HFFc6 (cell line): Measurements from ENCODE around the gene EVI5L. TPM values are rescaled to one million over a fixed set of nuclear protein-coding genes. Genes with fewer than 3 reads are reported as not detected.
"Not testable (repeated sequence)": the region's sequence is repeated elsewhere in the genome, so short reads cannot be mapped to it uniquely, and the experiment has no call there.

ENCODE experiments used
- DNase-seq: peaks from one replicate; pipeline ENCODE4 v3.0.0-alpha.2; 2018
- H3K27ac Mint-ChIP-seq: 2 replicates; pipeline ENCODE4 v1.8.0; 2020; ENCODE audit warnings: mild to moderate bottlenecking, mixed read lengths
- H3K27me3 Mint-ChIP-seq: 2 replicates; pipeline ENCODE4 v1.8.0; 2021; ENCODE audit warnings: mild to moderate bottlenecking, moderate library complexity, mixed read lengths; ENCODE audit not compliant: insufficient read depth
- H3K36me3 Mint-ChIP-seq: 2 replicates; pipeline ENCODE4 v1.8.0; 2021; ENCODE audit warnings: low read depth, mixed read lengths
- H3K4me1 Mint-ChIP-seq: 2 replicates; pipeline ENCODE4 v1.8.0; 2020; ENCODE audit warnings: low read depth, mixed read lengths
- H3K4me3 Mint-ChIP-seq: 2 replicates; pipeline ENCODE4 v1.8.0; 2020; ENCODE audit warnings: mild to moderate bottlenecking, moderate library complexity, mixed read lengths
- H3K9me3 Mint-ChIP-seq: 2 replicates; pipeline ENCODE4 v1.8.0; 2020; ENCODE audit warnings: mild to moderate bottlenecking, mixed read lengths
- total RNA-seq, 6 experiments: library from RNA; stranded (reverse); fragmentation: NEBNext Ultra II Directional; extraction: Animal tissue kit (Norgen Biotek cat#: 25700); gene quantifications; 2 replicates in 1 of 6; 3 replicates in 5 of 6; pipeline ENCODE4 v1.2.3, GENCODE V29; 2021
- TF ChIP-seq, protein P1 (sequence below): fragments of 200-600 bp; sonication (generic); IDR thresholded peaks from 2 replicates; pipeline ENCODE4 v1.5.0; 2021; ENCODE audit warnings: antibody characterized with exemption, mild to moderate bottlenecking

EVI5L gene
- total RNA-seq, 6 experiments from 2014 or later = 26.4 to 33.0 (median 27.7) TPM

DNA sequence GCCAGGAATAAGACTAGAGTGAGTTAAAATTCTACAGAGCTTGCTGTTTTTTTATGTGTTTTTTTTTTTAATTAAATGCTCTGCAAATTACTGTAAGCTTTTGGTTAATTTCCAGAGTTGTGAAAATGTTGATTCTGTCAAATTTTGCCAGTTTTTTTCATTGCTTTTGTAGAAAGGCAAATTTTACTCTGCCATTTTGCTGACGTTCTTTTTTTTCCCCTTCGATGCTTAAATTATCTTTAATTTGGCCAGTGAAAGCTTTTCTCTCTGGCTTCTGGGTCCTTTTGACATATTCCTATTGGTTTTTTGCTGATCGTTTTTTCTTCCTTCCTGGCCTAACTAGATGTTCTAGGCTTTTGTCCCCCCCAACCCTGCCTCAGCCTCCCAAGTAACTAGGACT lies 23.8 kb upstream of the EVI5L start:
- H3K4me3 Mint-ChIP-seq = no peak overlapping the region
- H3K9me3 Mint-ChIP-seq = peaks cover 7% of the 10 kb centered on the region
- H3K36me3 Mint-ChIP-seq = no peaks in the 10 kb centered on the region
- peaks cover 12% of the 10 kb centered on the region for H3K27me3 Mint-ChIP-seq
- H3K27ac Mint-ChIP-seq = no peak overlapping the region
- TF ChIP-seq, protein P1, sequence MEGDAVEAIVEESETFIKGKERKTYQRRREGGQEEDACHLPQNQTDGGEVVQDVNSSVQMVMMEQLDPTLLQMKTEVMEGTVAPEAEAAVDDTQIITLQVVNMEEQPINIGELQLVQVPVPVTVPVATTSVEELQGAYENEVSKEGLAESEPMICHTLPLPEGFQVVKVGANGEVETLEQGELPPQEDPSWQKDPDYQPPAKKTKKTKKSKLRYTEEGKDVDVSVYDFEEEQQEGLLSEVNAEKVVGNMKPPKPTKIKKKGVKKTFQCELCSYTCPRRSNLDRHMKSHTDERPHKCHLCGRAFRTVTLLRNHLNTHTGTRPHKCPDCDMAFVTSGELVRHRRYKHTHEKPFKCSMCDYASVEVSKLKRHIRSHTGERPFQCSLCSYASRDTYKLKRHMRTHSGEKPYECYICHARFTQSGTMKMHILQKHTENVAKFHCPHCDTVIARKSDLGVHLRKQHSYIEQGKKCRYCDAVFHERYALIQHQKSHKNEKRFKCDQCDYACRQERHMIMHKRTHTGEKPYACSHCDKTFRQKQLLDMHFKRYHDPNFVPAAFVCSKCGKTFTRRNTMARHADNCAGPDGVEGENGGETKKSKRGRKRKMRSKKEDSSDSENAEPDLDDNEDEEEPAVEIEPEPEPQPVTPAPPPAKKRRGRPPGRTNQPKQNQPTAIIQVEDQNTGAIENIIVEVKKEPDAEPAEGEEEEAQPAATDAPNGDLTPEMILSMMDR = no peak
- H3K4me1 Mint-ChIP-seq = peaks cover 7% of the 10 kb centered on the region
- DNase-seq = no peak

DNA sequence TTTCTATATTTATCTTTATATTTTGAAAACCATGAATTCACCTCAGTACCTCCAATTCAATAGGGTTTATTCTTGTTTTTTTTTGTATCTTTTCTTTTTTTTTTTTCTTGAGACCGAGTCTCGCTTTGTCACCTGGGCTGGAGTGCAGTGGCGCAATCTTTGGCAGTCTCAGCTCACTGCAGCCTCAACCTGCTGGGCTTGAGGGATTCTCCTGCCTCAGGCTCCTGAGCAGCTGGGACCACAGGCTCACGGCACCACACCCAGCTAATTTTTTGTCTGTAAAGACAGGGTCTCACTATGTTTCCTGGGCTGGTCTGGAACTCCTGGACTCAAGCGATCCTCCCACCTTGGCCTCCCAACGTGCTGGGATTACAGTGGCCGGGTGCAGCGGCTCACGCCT lies 23.1 kb upstream of the EVI5L start:
- Mint-ChIP-seq H3K4me1 (peaks cover 7% of the 10 kb centered on the region), H3K27ac (no peak overlapping the region), H3K36me3 (no peaks in the 10 kb centered on the region), H3K27me3 (peaks cover 9% of the 10 kb centered on the region), H3K9me3 (peaks cover 13% of the 10 kb centered on the region), H3K4me3 (no peak overlapping the region)
- TF ChIP-seq, protein P1 = no peak
- no peak for DNase-seq

DNA sequence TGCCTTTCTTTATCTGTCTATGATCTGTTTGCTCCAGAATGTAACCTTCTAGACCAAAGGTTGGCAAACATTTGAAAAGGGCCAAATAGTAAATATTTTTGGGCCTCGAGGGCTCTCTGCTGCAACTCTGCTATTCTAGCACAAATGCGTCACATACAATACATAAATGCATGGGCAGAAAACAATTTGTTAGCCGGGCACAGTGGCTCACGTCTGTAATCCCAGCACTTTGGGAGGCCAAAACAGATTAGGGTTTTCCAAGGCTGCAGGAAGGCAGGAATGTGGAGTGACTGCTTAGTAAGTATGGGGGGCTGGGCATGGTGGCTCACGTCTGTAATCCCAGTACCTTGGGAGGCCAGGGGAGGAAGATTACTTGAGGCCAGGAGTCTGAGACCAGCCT lies 21.9 kb upstream of the EVI5L start:
- no peak overlapping the region for H3K4me3 Mint-ChIP-seq
- peaks cover 6% of the 10 kb centered on the region for H3K27me3 Mint-ChIP-seq
- TF ChIP-seq, protein P1 = no peak
- no peak overlapping the region for H3K27ac Mint-ChIP-seq
- no peaks in the 10 kb centered on the region for H3K36me3 Mint-ChIP-seq
- DNase-seq = no peak
- H3K9me3 Mint-ChIP-seq = peaks cover 15% of the 10 kb centered on the region
- H3K4me1 Mint-ChIP-seq = peaks cover 7% of the 10 kb centered on the region

DNA sequence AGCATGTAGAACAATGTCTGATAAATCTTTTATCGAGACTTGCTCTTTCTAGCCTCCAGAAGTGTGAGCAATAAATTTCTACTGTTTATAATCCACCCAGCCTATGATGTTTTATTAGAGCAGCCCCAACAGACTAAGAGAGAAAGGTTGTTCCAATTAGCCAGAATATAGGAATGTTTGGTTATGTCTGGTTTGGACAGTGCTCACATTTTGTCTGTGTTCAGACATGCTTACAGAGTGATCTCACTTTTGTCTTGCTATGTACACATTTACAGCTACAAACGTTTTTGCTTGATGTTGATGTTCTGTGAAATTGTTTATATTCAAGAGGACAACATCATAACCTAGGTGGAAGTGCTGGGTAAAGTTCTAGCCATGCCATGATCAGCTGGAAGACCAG lies 18.0 kb upstream of the EVI5L start:
- H3K4me1 Mint-ChIP-seq = peaks cover 7% of the 10 kb centered on the region
- no peaks in the 10 kb centered on the region for H3K36me3 Mint-ChIP-seq
- TF ChIP-seq, protein P1 = no peak
- no peak overlapping the region for H3K27ac Mint-ChIP-seq
- DNase-seq = no peak
- H3K9me3 Mint-ChIP-seq = peaks cover 19% of the 10 kb centered on the region
- peaks cover 6% of the 10 kb centered on the region for H3K27me3 Mint-ChIP-seq
- H3K4me3 Mint-ChIP-seq = no peak overlapping the region

DNA sequence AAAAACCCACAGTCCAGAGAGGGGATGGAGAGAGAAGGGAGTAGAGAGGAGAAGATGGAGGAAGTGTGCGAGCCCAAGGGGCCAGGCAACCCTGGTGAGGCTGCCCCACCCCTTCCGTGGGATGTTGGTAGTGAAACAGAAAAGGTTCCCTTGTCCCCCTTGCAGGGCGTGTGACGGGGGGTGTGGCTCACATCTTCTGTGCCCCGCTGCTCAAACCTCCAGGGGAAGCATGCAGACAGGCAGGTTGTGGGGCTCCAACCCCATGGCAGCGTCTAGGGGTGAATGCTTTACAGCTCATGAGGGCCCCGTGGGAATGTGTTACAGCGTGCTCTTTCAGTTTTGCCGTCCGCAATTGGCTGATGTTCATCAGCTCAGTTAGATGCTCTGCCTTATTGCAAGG lies 14.7 kb upstream of the EVI5L start:
- no peak overlapping the region for H3K4me3 Mint-ChIP-seq
- no peaks in the 10 kb centered on the region for H3K36me3 Mint-ChIP-seq
- H3K27me3 Mint-ChIP-seq = peaks cover 14% of the 10 kb centered on the region
- no peak overlapping the region for H3K27ac Mint-ChIP-seq
- no peak for DNase-seq
- TF ChIP-seq, protein P1 = no peak
- peaks cover 19% of the 10 kb centered on the region for H3K9me3 Mint-ChIP-seq
- no peaks in the 10 kb centered on the region for H3K4me1 Mint-ChIP-seq

DNA sequence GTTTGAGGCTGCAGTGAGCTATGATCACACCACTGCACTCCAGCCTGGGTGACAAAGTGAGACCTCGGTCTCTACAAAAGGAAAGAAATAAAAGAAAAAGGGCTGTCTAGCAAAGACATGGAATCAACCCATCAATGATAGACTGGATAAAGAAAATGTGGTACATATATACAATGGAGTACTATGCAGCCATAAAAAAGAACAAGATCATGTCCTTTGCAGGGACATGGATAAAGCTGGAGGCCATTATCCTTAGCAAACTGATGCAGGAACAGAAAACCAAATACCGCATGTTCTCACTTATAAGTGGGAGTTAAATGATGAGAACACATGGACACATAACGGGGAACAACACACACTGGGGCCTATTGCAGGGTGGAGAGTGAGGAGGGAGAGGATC lies 14.0 kb upstream of the EVI5L start:
- DNase-seq, H3K27ac Mint-ChIP-seq, H3K4me3 Mint-ChIP-seq, H3K36me3 Mint-ChIP-seq, H3K4me1 Mint-ChIP-seq: not testable (repeated sequence)
- peaks cover 13% of the 10 kb centered on the region for H3K27me3 Mint-ChIP-seq
- H3K9me3 Mint-ChIP-seq = peaks cover 14% of the 10 kb centered on the region
